ENCODE measurements around the gene NR1H4. TPM values are rescaled to one million over a fixed set of nuclear protein-coding genes. Genes with fewer than 3 reads are reported as not detected.
A peak's percentile ranks its signal among the peaks of the same experiment; 100 is the strongest.

Gene NR1H4
- total and polyA plus RNA-seq, 2 of the 13 experiments (the other 11 are each of a cell fraction or from before 2014, with no cell fraction given): 27.3 to 114 TPM

GRCh38 chr12:100533376-100533775, 59.7 kb downstream of the NR1H4 start (continued):
- TF ChIP-seq GPBP1L1 (CRISPR knock-in tag; IDR thresholded peaks at IDR 0.05): no peak
- TF ChIP-seq U2AF1 (optimal IDR thresholded peaks at IDR 0.05; ENCODE audit: low read depth, low read length): no peak
- no peak for TF ChIP-seq ZNF232 (CRISPR knock-in tag; IDR thresholded peaks at IDR 0.05; ENCODE audit: borderline replicate concordance)
- TF ChIP-seq ETV5 (CRISPR knock-in tag; IDR thresholded peaks at IDR 0.05; ENCODE audit: borderline replicate concordance): no peak
- TF ChIP-seq ELF4 (CRISPR knock-in tag; IDR thresholded peaks at IDR 0.05; ENCODE audit: borderline replicate concordance): no peak
- TF ChIP-seq MTA1 (CRISPR knock-in tag; IDR thresholded peaks at IDR 0.05; ENCODE audit: borderline replicate concordance): no peak
- no peak for TF ChIP-seq SNAPC5 (CRISPR knock-in tag; IDR thresholded peaks at IDR 0.05; ENCODE audit: borderline replicate concordance)
- no peak for TF ChIP-seq NPAS2 (CRISPR knock-in tag; IDR thresholded peaks at IDR 0.05; ENCODE audit: borderline replicate concordance)
- no peak for TF ChIP-seq ARNT2 (CRISPR knock-in tag; IDR thresholded peaks at IDR 0.05; ENCODE audit: low read depth)

- H3K4me1 ChIP-seq (ENCODE audit: insufficient read depth, low read length): no peaks in the 10 kb centered on the region
- no peak overlapping the region for H3K27ac ChIP-seq (ENCODE audit: extremely low read length, insufficient read depth, low read length)
- H3K9ac ChIP-seq (ENCODE audit: insufficient read depth, low read depth, low read length): no peak overlapping the region
- no peak overlapping the region for H3K4me3 ChIP-seq (replicated peaks in 1 of 3; ENCODE audit: insufficient read depth in 1 of 3, low read depth in 2 of 3, low read length in 3 of 3)
- no TSS peak for BruUV-seq (replicated peaks)
- no peaks in the 10 kb centered on the region for H4K20me1 ChIP-seq (ENCODE audit: insufficient read depth, low read length)
- no peak for TF ChIP-seq ATAD3A (CRISPR knock-in tag; IDR thresholded peaks at IDR 0.05)
- TF ChIP-seq CSRNP1 (CRISPR knock-in tag; IDR thresholded peaks at IDR 0.05): no peak
- TF ChIP-seq DPF2 (CRISPR knock-in tag; IDR thresholded peaks at IDR 0.05; ENCODE audit: borderline replicate concordance, low read depth): no peak
- TF ChIP-seq PHF8 (CRISPR knock-in tag; IDR thresholded peaks at IDR 0.05): no peak
- peak; percentile 42 for TF ChIP-seq RBM22 (optimal IDR thresholded peaks at IDR 0.05; ENCODE audit: low read length)
- intact Hi-C loops (cut with micrococcal nuclease; ENCODE audit: unreplicated experiment): no loop called here
- ATAC-seq (no peak), FAIRE-seq (no peak), DNase-seq (ENCODE audit: low spot score) (no peak)
- ChIA-PET POLR2A (no interaction called here), CTCF (ENCODE audit: low intra/inter-chr PET ratio, low total read pairs) (no interaction called here)
- H3K27me3 ChIP-seq (ENCODE audit: control insufficient read depth in 1 of 2, insufficient read depth in 2 of 2, low read length in 2 of 2): no peaks in the 10 kb centered on the region
- H3K79me2 ChIP-seq (ENCODE audit: insufficient read depth, low read length): no peaks in the 10 kb centered on the region
- no peak overlapping the region for H3K4me2 ChIP-seq (ENCODE audit: low read depth, low read length)
- in situ Hi-C loops (cut with HindIII; ENCODE audit: extremely low pct_ligation_motif_present, low pct_unique_long_range_greater_than_20kb): no loop called here
- WGBS (ENCODE audit: low lambda C conversion rate): 93% methylated on average over 6 of the region's 6 CpGs
- no peaks in the 10 kb centered on the region for H3K9me3 ChIP-seq (ENCODE audit: low read length)
- H3K36me3 ChIP-seq (replicated peaks in 1 of 2; ENCODE audit: control insufficient read depth in 1 of 2, insufficient read depth in 2 of 2, low read length in 2 of 2): peaks cover 3 to 52% of the 10 kb centered on the region in 2 experiments
- H2AFZ ChIP-seq (ENCODE audit: low read length): no peak overlapping the region
Observed at GRCh38 chr12:100534625-100535227, 61.1 kb downstream of the NR1H4 start.
